Measurements from ENCODE around the gene COL9A3.

The COL9A3 gene

GRCh38 chr20:62794007-62794724 is 22.7 kb upstream of the COL9A3 start:
- in situ Hi-C loops (cut with MboI; ENCODE audit: low sequenced_read_pairs), result loop anchor here (5.0 to 25.0 kb wide), 2 partner anchors 127 to 307 kb away; partner anchors contain the start of gene GATA5

DNA sequence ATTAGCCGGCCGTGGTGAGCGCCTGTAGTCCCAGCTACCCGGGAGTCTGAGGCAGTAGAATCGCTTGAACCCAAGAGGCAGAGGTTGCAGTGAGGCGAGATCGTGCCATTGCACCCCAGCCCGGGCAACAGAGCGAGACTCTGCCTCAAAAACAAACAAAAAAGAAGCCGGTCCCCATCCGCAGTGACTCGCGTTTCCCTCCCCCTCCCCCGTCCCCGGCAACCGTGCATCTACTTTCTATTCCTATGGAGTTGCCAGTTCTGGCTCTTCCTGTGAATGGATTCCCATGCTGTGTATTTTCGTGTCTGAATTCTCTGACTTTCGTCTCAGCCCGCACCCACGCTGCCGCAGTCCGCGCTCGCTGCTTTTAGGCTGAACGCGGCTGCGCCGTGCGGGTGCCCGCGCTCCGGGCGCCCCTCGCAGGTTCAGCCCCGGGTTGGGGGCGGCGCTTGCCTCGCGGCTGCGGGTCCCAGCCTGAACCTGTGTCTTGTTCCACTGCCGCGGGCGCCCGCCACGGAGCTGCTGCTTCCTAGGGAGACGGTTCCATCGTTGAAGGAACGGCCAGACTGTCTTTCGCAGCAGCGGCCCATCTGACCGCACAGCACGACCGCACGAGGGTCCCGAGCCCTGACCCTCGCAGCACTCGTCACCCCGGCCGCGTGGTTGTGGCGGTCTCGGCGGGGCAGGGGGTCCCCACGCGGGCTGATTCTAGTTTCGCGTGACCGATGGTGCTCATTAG is 21.7 kb upstream of the COL9A3 start:
- in situ Hi-C loops (cut with MboI; ENCODE audit: low sequenced_read_pairs), result loop anchor here (25.0 kb wide), 1 partner anchor 308 kb away; the partner anchor contains the start of gene GATA5

DNA sequence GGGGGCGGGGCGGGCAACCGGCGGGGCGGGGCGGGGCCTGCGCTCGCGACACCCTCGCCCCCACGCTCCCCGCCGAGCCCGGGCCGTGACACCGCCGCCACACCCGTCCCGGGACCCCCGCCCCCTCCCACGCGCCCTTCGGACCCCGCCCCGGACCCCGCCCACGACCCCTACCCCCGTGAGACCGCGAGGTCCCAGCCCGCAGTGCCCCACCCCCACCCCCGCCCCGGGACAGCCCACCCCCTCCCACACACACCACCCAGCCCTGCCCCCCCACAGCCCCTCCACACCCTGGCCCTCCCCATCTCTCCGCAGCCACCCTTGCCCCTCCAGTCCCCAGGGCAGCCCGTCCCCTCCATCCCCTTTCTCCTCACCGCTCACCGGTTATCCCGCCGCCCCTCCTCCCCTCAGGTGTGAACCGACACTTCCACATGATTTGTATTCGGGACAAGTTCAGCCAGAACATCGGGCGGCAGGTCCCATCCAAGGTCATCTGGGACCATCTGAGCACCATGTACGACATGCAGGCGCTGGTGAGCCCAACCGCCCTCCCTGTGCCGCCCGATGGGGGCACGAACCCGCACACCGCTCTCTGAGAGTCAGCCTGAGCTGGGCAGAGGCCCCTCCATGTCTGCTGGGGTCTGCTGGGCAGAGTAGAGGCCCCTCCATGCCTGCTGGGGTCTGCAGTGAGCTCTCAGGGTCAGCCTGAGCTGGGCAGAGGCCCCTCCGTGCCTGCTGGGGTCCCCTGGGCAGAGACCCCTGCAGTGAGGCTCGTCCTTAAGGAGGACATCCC is 20.0 kb upstream of the COL9A3 start:
- in situ Hi-C loops (cut with MboI; ENCODE audit: low sequenced_read_pairs), result loop anchor here (25.0 kb wide), 1 partner anchor 310 kb away; the partner anchor contains the start of gene GATA5

GRCh38 chr20:62797671-62798532 is 18.9 kb upstream of the COL9A3 start:
- in situ Hi-C loops (cut with MboI; ENCODE audit: low sequenced_read_pairs), result loop anchor here (25.0 kb wide), 1 partner anchor 311 kb away; the partner anchor contains the start of gene GATA5

- in situ Hi-C loops (cut with MboI; ENCODE audit: low sequenced_read_pairs), result loop anchor here (25.0 kb wide), 1 partner anchor 312 kb away; the partner anchor contains the start of gene GATA5
Observed at GRCh38 chr20:62799036-62799435, 17.8 kb upstream of the COL9A3 start.

- in situ Hi-C loops (cut with MboI; ENCODE audit: low sequenced_read_pairs), result loop anchor here (25.0 kb wide), 1 partner anchor 312 kb away; the partner anchor contains the start of gene GATA5
Observed at GRCh38 chr20:62799459-62799858, 17.4 kb upstream of the COL9A3 start.

GRCh38 chr20:62799873-62800272 is 17.0 kb upstream of the COL9A3 start:
- in situ Hi-C loops (cut with MboI; ENCODE audit: low sequenced_read_pairs), result loop anchor here (25.0 kb wide), 1 partner anchor 313 kb away; the partner anchor contains the start of gene GATA5

GRCh38 chr20:62800314-62801259 is 16.3 kb upstream of the COL9A3 start:
- in situ Hi-C loops (cut with MboI; ENCODE audit: low sequenced_read_pairs), result no loop called here

- in situ Hi-C loops (cut with MboI; ENCODE audit: low sequenced_read_pairs), result no loop called here
Observed at GRCh38 chr20:62801284-62802010, 15.4 kb upstream of the COL9A3 start.

DNA sequence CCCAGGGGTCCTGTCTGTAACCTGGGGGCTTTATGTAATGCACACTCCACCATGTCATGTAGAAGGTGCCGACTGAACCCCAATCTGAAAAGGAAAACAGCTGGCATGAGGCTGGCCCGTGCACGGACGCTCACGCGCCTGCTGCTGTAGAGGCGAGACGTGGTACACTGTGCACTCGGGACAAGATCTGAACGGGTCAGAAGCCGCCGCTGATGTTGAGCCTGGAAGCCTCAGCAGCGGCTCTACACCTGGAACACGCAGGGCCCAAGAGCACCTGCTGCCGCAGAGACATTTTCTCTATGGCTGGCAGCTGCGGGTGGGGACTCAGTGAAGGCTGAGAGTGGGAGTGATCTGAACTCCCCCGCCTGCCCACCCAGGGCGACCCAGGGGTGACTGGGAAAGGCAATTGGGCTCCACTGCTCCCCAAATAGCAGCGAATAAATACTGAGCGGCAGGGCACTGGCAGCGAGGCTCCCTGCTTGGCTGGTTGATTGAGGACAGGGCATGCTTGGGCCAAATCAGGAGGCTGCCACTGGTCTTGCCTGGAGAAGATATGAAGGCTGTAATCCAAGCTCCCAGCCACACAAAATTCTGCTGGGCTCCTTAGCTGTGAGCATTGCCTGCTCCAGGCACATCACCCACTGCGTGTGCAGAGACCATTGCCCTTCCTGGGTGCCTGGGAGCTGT is 14.7 kb upstream of the COL9A3 start:
- in situ Hi-C loops (cut with MboI; ENCODE audit: low sequenced_read_pairs), result no loop called here

GRCh38 chr20:62804021-62804626 is 12.7 kb upstream of the COL9A3 start:
- in situ Hi-C loops (cut with MboI; ENCODE audit: low sequenced_read_pairs), result no loop called here

GRCh38 chr20:62804627-62805154 is 12.2 kb upstream of the COL9A3 start, which contains the start of gene OGFR:
TSS of gene OGFR (plus strand) at chr20:62804835. CDS start at chr20:62804860, 25 bp downstream.
- in situ Hi-C loops (cut with MboI; ENCODE audit: low sequenced_read_pairs), result no loop called here

GRCh38 chr20:62805155-62805710 is 11.6 kb upstream of the COL9A3 start:
- in situ Hi-C loops (cut with MboI; ENCODE audit: low sequenced_read_pairs), result no loop called here

- in situ Hi-C loops (cut with MboI; ENCODE audit: low sequenced_read_pairs), result no loop called here
Observed at GRCh38 chr20:62805711-62806382, 11.0 kb upstream of the COL9A3 start.

GRCh38 chr20:62806383-62807050 is 10.3 kb upstream of the COL9A3 start:
- in situ Hi-C loops (cut with MboI; ENCODE audit: low sequenced_read_pairs), result no loop called here
